Osteoblast (primary cell): ENCODE measurements around the gene NEBL. TPM values are rescaled to one million over a fixed set of nuclear protein-coding genes. Genes with fewer than 3 reads are reported as not detected.

ENCODE experiments used
- DNase-seq: peaks from one replicate; pipeline ENCODE4 v3.0.0; 2011; ENCODE audit warnings: low spot score, mixed read lengths; ENCODE audit not compliant: insufficient read length; ENCODE audit errors: missing footprints
- H2AFZ ChIP-seq: 2 replicates; pipeline ENCODE4 v1.6.0; 2011; ENCODE audit warnings: mild to moderate bottlenecking, low read length
- H3K27ac ChIP-seq: 2 replicates; pipeline ENCODE4 v1.5.1; 2011; ENCODE audit warnings: mild to moderate bottlenecking, low read depth, low read length, moderate library complexity
- H3K27me3 ChIP-seq: 2 replicates; pipeline ENCODE4 v1.6.0; 2012; ENCODE audit warnings: mild to moderate bottlenecking, control low read depth, inconsistent platforms, low read length, moderate library complexity; ENCODE audit not compliant: insufficient read depth
- H3K36me3 ChIP-seq: 2 replicates; pipeline ENCODE4 v1.5.1; 2011; ENCODE audit warnings: mild to moderate bottlenecking, low read length, control low read depth, moderate library complexity; ENCODE audit not compliant: insufficient read depth
- H3K4me1 ChIP-seq: 2 replicates; pipeline ENCODE4 v1.5.1; 2011; ENCODE audit warnings: mild to moderate bottlenecking, low read length, control low read depth, moderate library complexity; ENCODE audit not compliant: insufficient read depth
- H3K4me2 ChIP-seq: 2 replicates; pipeline ENCODE4 v1.6.0; 2011; ENCODE audit warnings: mild to moderate bottlenecking, low read length; ENCODE audit not compliant: insufficient read depth
- H3K4me3 ChIP-seq: fragments of 200-600 bp; sonication (generic); 3 replicates; pipeline ENCODE4 v1.5.1; 2012; ENCODE audit warnings: mild to moderate bottlenecking, low read length, inconsistent platforms; ENCODE audit not compliant: insufficient read depth
- H3K79me2 ChIP-seq: 2 replicates; pipeline ENCODE4 v1.6.0; 2012; ENCODE audit warnings: mild to moderate bottlenecking, low read length, control low read depth, inconsistent platforms; ENCODE audit not compliant: insufficient read depth
- H3K9me3 ChIP-seq: 2 replicates; pipeline ENCODE4 v1.5.1; 2011; ENCODE audit warnings: low read depth, low read length, control low read depth
- H4K20me1 ChIP-seq: 2 replicates; pipeline ENCODE4 v1.6.0; 2012; ENCODE audit warnings: mild to moderate bottlenecking, low read length, control low read depth; ENCODE audit not compliant: insufficient read depth
- total RNA-seq: library from RNA; depleted of rRNA; stranded (reverse); fragments of >200 nt; gene quantifications from 2 replicates; pipeline ENCODE4 v1.2.3, GENCODE V29; 2012
- TF ChIP-seq, protein P1 (sequence below): IDR thresholded peaks from 2 replicates; pipeline ENCODE4 v1.5.1; 2011; ENCODE audit warnings: mild to moderate bottlenecking, low read depth, low read length, moderate library complexity; ENCODE audit errors: extremely low read depth

NEBL gene
- total RNA-seq, 1 donor = under 0.01 TPM

DNA sequence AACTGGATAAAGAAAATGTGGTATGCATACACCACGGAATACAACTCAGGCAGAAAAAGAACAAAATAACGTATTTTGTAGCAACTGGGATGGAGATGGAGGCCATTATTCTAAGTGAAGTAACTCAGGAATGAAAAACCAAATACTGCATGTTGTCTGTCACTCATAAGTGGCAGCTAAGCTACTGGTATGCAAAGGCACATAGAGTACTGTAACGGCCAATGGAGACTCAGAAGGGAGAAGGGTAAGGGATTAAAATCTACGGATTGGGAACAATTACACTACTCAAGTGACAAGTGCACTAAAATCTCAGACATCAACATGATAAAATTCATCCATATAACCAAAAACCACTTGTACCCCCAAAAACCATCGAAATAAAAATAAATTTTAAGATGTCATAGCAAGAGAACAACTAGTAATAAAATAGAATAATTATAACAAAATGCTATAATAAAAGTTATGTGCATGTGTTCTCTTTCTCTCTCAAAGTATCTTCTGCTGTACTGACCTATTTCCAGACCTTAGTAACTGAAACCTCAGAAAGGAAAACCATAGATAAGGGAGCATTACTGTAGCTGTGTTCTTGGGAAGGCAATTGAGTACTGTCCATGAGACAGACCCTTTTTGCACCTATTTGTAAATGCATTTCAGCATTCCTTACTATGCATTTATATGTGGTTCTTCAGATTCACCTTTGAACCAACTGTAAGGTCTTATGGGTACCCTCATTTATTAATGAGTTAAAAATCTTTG, 6.7 kb upstream of the NEBL start:
- no peaks in the 10 kb centered on the region for H3K4me1 ChIP-seq
- no peaks in the 10 kb centered on the region for H3K27me3 ChIP-seq
- H3K27ac ChIP-seq = no peak overlapping the region
- no peaks in the 10 kb centered on the region for H4K20me1 ChIP-seq
- H3K36me3 ChIP-seq = no peaks in the 10 kb centered on the region
- no peaks in the 10 kb centered on the region for H3K79me2 ChIP-seq
- H2AFZ ChIP-seq = no peak overlapping the region
- H3K9me3 ChIP-seq = no peaks in the 10 kb centered on the region
- DNase-seq = no peak
- TF ChIP-seq, protein P1, sequence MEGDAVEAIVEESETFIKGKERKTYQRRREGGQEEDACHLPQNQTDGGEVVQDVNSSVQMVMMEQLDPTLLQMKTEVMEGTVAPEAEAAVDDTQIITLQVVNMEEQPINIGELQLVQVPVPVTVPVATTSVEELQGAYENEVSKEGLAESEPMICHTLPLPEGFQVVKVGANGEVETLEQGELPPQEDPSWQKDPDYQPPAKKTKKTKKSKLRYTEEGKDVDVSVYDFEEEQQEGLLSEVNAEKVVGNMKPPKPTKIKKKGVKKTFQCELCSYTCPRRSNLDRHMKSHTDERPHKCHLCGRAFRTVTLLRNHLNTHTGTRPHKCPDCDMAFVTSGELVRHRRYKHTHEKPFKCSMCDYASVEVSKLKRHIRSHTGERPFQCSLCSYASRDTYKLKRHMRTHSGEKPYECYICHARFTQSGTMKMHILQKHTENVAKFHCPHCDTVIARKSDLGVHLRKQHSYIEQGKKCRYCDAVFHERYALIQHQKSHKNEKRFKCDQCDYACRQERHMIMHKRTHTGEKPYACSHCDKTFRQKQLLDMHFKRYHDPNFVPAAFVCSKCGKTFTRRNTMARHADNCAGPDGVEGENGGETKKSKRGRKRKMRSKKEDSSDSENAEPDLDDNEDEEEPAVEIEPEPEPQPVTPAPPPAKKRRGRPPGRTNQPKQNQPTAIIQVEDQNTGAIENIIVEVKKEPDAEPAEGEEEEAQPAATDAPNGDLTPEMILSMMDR = no peak
- no peak overlapping the region for H3K4me3 ChIP-seq
- no peak overlapping the region for H3K4me2 ChIP-seq

DNA sequence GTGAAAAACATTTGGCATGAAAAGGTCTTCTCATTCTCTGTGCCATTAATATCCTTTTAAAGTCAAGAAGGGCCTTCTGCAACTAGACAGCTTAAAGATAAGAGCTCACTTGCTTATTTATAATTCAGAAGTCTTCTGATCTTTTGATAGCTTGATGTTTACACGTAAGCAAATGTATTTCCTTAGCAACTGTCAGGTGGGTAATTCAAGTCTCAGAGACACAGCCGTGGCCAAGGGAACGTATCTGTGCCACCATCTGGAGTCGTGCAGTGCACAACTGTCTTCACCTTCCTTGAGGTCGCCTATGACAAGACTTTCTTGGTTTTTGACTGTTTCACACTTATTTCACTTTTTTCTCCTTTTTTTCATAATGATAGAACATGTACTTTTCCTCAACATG, 4.0 kb upstream of the NEBL start:
- no peaks in the 10 kb centered on the region for H3K9me3 ChIP-seq
- H3K4me3 ChIP-seq = no peak overlapping the region
- no peak for DNase-seq
- no peaks in the 10 kb centered on the region for H3K79me2 ChIP-seq
- H4K20me1 ChIP-seq = no peaks in the 10 kb centered on the region
- no peak overlapping the region for H3K4me2 ChIP-seq
- H2AFZ ChIP-seq = no peak overlapping the region
- no peak overlapping the region for H3K27ac ChIP-seq
- H3K36me3 ChIP-seq = no peaks in the 10 kb centered on the region
- no peaks in the 10 kb centered on the region for H3K27me3 ChIP-seq
- no peaks in the 10 kb centered on the region for H3K4me1 ChIP-seq
- TF ChIP-seq, protein P1 = no peak

DNA sequence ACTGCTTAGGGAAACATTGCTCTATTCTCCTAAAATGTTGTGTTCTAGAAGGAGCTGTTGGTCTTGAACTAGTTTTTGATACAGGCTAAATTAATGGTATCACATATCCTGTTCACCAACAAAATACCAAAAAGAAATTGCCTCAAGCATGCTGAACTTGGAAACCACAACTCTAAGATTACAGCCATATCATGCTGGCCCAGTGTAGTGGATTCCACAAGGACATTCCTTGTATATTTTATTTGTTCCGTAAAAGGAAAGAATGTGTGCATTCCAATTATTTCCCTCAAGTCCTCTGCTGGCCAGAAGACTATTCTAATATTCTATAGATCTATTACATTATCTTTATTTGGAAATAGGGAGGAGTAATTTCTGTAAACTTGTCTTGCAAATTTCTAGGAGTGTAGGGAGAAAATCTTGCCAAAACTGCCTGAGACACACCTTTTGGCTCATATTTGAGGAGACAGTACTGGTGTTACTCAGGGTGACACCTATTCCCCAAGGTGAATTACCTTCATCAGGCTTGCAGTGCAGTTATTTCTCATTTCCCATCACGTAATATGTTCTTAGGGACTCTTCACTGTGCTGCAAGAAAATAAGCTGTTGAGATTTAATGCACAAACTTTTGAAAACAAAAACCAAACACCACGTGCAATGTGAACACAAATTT, 1.9 kb upstream of the NEBL start:
- H3K79me2 ChIP-seq = no peaks in the 10 kb centered on the region
- no peaks in the 10 kb centered on the region for H3K9me3 ChIP-seq
- no peak overlapping the region for H3K27ac ChIP-seq
- TF ChIP-seq, protein P1 = no peak
- no peaks in the 10 kb centered on the region for H4K20me1 ChIP-seq
- H3K36me3 ChIP-seq = no peaks in the 10 kb centered on the region
- no peak overlapping the region for H2AFZ ChIP-seq
- H3K27me3 ChIP-seq = no peaks in the 10 kb centered on the region
- DNase-seq = no peak
- no peak overlapping the region for H3K4me3 ChIP-seq
- no peak overlapping the region for H3K4me2 ChIP-seq
- no peaks in the 10 kb centered on the region for H3K4me1 ChIP-seq

DNA sequence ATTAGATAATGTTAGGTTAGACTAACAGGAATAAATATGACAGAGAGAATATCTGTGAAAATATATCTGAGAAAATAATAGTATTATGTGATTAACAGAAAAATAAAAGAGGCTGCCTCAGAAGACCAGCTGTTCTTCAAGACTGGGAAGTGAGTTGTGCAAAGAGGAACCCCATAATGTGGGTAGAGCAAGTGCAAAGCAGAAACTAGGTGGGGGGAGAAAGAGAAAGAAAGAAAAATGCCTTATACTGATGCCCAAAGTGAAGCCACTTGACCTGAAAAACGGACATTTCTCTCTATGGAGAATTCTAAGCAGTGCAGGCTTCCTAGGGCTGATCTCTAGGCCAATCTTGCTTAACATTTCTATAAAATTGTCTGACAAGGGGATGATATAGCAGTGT, 3.8 kb downstream of the NEBL start:
- no peaks in the 10 kb centered on the region for H3K79me2 ChIP-seq
- no peaks in the 10 kb centered on the region for H4K20me1 ChIP-seq
- H3K9me3 ChIP-seq = no peaks in the 10 kb centered on the region
- no peak overlapping the region for H2AFZ ChIP-seq
- H3K4me3 ChIP-seq = no peak overlapping the region
- no peak overlapping the region for H3K4me2 ChIP-seq
- no peaks in the 10 kb centered on the region for H3K36me3 ChIP-seq
- DNase-seq = no peak
- no peaks in the 10 kb centered on the region for H3K27me3 ChIP-seq
- TF ChIP-seq, protein P1 = no peak
- H3K27ac ChIP-seq = no peak overlapping the region
- H3K4me1 ChIP-seq = no peaks in the 10 kb centered on the region
